ENCODE measurements around the gene DLX3. TPM values are rescaled to one million over a fixed set of nuclear protein-coding genes. Genes with fewer than 3 reads are reported as not detected.

DLX3 gene
- total RNA-seq, 3 donors from 2014 or later: 0.22 TPM; not detected in 2

DNA sequence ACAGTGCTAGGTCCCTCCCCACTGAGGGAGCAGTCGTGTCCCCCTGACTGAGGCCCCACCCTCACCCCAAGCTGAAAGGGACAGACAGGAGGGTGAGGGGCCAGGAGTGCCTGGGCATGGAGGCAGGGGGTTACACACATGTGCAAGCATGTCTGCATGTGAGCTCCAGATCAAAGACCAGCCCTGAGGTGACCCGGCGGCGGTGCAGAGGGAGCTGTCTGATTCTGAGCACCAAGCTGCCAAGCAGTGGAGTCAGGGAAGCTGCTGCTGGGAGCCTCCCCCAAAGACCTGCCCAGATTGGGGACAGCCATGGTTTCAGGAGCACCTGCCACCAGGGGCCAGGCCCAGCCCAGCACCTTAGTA, 5.5 kb downstream of the DLX3 start:
- Histone ChIP-seq H3K4me3 (no peak overlapping the region), H3K4me1 (ENCODE audit: low read depth) (peaks cover 14% of the 10 kb centered on the region), H3K9me3 (no peaks in the 10 kb centered on the region), H3K36me3 (ENCODE audit: low read depth) (no peaks in the 10 kb centered on the region)
- no peak for ATAC-seq
- intact Hi-C loops (cut with DNase I, micrococcal nuclease): no loop called here
- DNase-seq: no peak
- TF ChIP-seq, protein P1, sequence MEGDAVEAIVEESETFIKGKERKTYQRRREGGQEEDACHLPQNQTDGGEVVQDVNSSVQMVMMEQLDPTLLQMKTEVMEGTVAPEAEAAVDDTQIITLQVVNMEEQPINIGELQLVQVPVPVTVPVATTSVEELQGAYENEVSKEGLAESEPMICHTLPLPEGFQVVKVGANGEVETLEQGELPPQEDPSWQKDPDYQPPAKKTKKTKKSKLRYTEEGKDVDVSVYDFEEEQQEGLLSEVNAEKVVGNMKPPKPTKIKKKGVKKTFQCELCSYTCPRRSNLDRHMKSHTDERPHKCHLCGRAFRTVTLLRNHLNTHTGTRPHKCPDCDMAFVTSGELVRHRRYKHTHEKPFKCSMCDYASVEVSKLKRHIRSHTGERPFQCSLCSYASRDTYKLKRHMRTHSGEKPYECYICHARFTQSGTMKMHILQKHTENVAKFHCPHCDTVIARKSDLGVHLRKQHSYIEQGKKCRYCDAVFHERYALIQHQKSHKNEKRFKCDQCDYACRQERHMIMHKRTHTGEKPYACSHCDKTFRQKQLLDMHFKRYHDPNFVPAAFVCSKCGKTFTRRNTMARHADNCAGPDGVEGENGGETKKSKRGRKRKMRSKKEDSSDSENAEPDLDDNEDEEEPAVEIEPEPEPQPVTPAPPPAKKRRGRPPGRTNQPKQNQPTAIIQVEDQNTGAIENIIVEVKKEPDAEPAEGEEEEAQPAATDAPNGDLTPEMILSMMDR (IDR thresholded peaks at IDR 0.05): no peak

DNA sequence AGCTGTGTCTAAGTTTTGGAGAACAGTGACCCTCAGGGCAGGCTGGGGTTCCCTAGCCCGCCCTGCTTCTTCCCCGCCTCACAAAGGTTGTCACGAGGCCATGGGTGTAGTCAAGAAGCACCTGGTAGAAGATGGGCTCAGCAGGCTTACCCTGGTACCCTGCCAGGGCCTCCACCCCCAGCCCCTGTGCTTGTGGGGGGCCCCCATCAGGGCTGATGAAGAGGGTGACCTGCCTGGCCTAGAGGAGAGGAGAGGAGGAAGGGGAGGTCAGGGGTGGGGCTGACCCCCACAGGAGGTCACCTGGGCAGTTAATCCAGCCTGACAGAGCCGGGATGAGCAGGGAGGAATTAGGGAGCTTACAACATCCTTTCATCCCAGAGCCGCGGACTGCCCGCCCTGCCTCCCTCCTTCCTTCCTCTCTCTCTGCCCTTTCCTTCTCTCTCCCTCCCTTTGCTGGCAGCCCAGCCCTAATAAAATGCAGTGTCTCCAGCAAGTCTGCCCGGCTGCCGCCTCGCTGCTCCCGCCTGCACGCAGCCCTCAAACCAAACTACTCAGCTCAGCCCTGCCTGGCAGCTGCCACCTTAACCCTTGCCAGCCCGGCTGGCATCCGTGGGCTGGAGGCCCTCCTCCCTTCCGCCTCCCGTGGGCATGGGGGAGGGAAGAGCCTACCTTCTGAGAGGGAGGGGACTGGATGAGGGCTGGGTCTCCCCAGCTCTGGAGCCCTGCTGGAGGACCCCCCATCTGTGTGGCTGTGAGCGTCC, 7.2 kb downstream of the DLX3 start:
- Histone ChIP-seq H3K9me3 (no peaks in the 10 kb centered on the region), H3K36me3 (ENCODE audit: low read depth) (no peaks in the 10 kb centered on the region), H3K4me1 (ENCODE audit: low read depth) (no peaks in the 10 kb centered on the region), H3K4me3 (no peak overlapping the region)
- DNase-seq (no peak), ATAC-seq (peak; percentile 49)
- TF ChIP-seq, protein P1 (IDR thresholded peaks at IDR 0.05): no peak
- intact Hi-C loops (cut with DNase I, micrococcal nuclease): no loop called here

DNA sequence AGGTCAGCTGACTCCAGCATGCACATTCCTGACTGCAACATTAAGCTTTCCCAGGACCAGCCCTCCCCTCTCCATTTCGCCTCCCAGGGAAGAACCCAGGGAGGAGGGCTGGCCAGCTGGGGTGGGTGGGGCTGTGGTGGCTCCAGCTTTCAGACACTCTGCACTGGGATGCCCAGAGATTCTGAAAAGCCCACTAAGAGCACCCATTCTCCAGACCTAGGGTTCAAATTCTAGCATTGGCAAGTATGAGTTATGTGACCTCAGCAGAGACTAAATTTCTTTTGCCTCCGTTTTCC, 7.8 kb downstream of the DLX3 start:
- intact Hi-C loops (cut with DNase I, micrococcal nuclease): no loop called here

DNA sequence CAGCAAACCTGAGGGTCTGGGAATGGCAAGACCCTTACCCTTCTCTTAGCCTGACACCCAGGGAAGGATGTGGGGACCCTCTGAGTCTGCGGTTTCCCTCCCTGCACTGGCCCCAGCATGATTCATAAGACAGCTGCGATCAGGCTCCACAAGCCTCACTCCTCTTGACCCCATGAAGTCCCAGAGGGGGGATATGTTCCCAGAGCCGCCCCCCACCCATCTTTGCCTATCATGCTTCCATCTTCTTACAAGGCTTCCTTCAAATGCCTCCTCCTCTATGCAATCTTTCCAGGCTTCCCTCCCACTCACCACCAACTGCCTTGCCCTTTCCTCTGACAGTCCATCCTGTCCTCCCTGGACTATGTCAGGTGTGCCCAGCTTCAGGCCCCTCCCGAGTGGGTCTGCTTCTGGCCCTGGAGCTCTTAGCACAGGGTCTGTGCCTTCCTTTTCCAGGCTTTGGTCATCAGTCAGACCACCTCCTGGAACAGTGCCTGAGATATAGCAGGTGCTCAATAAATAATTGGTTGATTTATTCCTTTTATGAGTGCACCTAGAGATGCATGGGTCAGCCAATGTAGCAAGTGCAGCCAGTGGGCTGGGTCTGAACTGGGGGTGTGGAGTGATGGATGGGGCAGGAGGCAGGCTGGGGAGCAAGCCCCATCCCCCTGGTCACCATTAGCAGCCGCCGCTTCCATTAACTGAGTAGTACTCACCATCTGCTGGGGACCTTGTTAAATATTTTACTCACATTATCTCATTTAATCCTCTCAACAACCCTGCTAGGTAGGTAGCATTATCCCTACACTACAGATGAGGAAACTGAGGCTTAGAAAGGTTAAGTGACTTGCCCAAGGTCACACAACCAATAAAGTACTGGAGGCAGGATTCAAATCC, 8.4 kb downstream of the DLX3 start:
- no peak for DNase-seq
- no peaks in the 10 kb centered on the region for H3K4me1 ChIP-seq (ENCODE audit: low read depth)
- no peaks in the 10 kb centered on the region for H3K36me3 ChIP-seq (ENCODE audit: low read depth)
- ATAC-seq: no peak
- intact Hi-C loops (cut with DNase I, micrococcal nuclease): no loop called here
- H3K9me3 ChIP-seq: no peaks in the 10 kb centered on the region
- no peak overlapping the region for H3K4me3 ChIP-seq
- TF ChIP-seq, protein P1 (IDR thresholded peaks at IDR 0.05): no peak

More for the DNA sequence above, 7.8 kb downstream of the DLX3 start:
- H3K36me3 ChIP-seq (ENCODE audit: low read depth): no peaks in the 10 kb centered on the region
- H3K9me3 ChIP-seq: no peaks in the 10 kb centered on the region
- no peak for ATAC-seq
- TF ChIP-seq, protein P1 (IDR thresholded peaks at IDR 0.05): no peak
- no peak overlapping the region for H3K4me3 ChIP-seq
- DNase-seq: no peak
- no peaks in the 10 kb centered on the region for H3K4me1 ChIP-seq (ENCODE audit: low read depth)

DNA sequence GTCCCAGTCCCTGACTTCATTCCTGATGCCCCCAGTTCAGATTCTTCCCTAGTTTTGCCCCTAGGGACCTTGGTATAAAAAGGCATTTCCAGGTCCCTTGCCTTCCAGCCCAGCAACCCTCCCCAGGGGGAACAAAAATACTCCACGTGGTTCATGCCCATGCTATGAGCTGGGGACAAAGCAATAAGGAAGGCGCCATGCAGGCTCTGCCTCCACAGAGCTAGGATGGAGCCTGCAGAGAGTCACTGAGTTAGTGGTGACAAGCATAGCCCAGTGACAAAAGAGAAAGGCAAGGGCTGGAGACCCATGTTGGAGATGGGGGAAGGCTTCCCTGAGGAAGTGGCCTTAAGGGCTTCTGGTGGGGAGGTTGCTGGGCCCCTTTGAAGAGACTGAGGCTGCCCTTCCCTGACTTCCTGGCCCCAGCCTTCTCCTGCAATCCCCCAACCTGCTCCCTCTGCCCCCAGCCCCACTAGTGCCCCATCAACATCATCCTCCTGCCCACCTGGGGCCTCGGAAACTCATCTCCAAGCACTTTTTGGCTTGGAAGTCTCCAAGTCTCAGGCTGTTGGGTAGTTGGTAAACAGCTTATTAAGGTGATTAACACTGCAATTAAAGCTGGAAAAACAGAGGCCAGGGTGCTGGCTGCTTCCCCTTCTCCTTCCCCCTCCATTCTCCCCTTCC, 9.6 kb downstream of the DLX3 start:
- ATAC-seq (no peak), DNase-seq (no peak)
- H3K9me3 ChIP-seq: no peaks in the 10 kb centered on the region
- intact Hi-C loops (cut with DNase I, micrococcal nuclease): no loop called here
- H3K4me3 ChIP-seq: no peak overlapping the region
- TF ChIP-seq, protein P1 (IDR thresholded peaks at IDR 0.05): no peak
- H3K4me1 ChIP-seq (ENCODE audit: low read depth): no peaks in the 10 kb centered on the region
- H3K36me3 ChIP-seq (ENCODE audit: low read depth): no peaks in the 10 kb centered on the region

All from mucosa of descending colon (tissue), 3 donors.